Measurements from ENCODE around the gene PLXDC1. TPM values are rescaled to one million over a fixed set of nuclear protein-coding genes. Genes with fewer than 3 reads are reported as not detected.

Gene PLXDC1
- total RNA-seq, 1 experiment from 2014 or later, result 2.0 TPM

DNA sequence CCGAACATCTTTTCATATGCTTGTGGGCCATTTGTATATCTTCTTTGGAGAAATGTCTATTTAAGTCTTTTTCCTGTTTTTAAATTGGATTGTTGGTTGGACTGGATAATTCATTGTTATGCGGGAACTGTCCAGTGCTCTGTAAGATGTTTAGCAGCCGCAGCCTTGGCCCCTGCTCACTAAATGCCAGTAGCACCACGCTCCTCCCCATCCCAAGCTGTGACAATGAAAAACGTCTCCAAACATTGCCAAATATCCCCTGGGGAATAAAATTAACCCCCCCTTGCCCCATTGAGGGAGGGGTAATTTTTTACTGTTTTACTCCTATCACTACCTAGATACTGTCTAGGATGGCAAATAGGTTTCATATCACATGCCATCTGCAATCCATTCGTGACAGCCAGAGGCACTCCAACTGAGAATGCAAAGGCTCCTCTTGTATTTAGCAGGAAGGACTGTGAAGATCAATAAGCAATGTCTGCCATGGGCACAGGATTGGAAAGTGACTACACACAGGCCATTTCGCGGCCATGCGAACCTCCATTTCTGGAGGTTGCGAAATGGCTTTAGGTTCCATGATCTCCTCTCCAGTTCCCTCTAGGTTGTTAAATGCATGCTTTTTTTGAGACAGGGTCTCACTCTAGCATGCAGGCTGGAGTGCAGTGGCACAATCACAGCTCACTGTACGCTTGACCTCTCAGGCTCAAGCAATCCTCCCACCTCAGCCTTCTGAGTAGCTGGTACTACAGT is 9.3 kb downstream of the PLXDC1 start:
- Histone ChIP-seq H3T11ph (ENCODE audit: low read length) (no peak overlapping the region), H4K8ac (replicated peaks; ENCODE audit: insufficient read length, low read depth, low read length) (no peak overlapping the region), H4K20me1 (ENCODE audit: control insufficient read depth, insufficient read depth, insufficient read length) (no peaks in the 10 kb centered on the region), H2BK5ac (ENCODE audit: insufficient read length, low read length) (no peak overlapping the region), H3K9ac (ENCODE audit: extremely low read depth, insufficient read length, low read length) (no peak overlapping the region), H3K4me2 (ENCODE audit: insufficient read depth, insufficient read length, low read length) (no peak overlapping the region), H3K4ac (ENCODE audit: low read depth, low read length) (no peak overlapping the region), H3K79me1 (ENCODE audit: insufficient read depth, low read depth, low read length, poor library complexity, severe bottlenecking) (no peaks in the 10 kb centered on the region), H3K27me3 (ENCODE audit: insufficient read depth, low read length) (no peaks in the 10 kb centered on the region), H3K56ac (ENCODE audit: insufficient read length, low read depth, low read length) (no peak overlapping the region), H3K9me3 (ENCODE audit: control insufficient read depth, low read depth, low read length) (no peaks in the 10 kb centered on the region), H2BK12ac (ENCODE audit: insufficient read length, low read depth, low read length) (no peak overlapping the region), H3K27ac (ENCODE audit: insufficient read length, low read depth, low read length) (no peak overlapping the region), H3K79me2 (ENCODE audit: insufficient read depth, low read length) (no peaks in the 10 kb centered on the region), H2BK15ac (ENCODE audit: low read depth, low read length) (no peak overlapping the region), H3K23ac (ENCODE audit: insufficient read length, low read depth, low read length) (no peak overlapping the region), H2AFZ (ENCODE audit: low read length) (no peak overlapping the region), H2BK20ac (ENCODE audit: low read depth, low read length, poor library complexity, severe bottlenecking) (no peak overlapping the region), H3K14ac (ENCODE audit: insufficient read depth, low read length) (no peak overlapping the region), H2AK5ac (ENCODE audit: insufficient read length, low read length) (no peak overlapping the region), H4K91ac (ENCODE audit: insufficient read length, low read depth, low read length) (no peak overlapping the region), H3K23me2 (ENCODE audit: insufficient read length, low read depth, low read length, poor library complexity, severe bottlenecking) (no peaks in the 10 kb centered on the region), H3K18ac (ENCODE audit: insufficient read length, low read depth, low read length) (no peak overlapping the region), H2BK120ac (ENCODE audit: low read depth, low read length, poor library complexity, severe bottlenecking) (no peak overlapping the region), H3K4me1 (ENCODE audit: insufficient read depth, low read length) (no peaks in the 10 kb centered on the region), H4K5ac (ENCODE audit: insufficient read length, low read depth, low read length) (no peak overlapping the region)
- no CpG with 5 or more reads among the region's 11 CpGs for WGBS (ENCODE audit: extremely low coverage, insufficient read length, low lambda C conversion rate)
- H3K4me1 Mint-ChIP-seq, result peaks cover 0 to 1% of the 10 kb centered on the region in 2 experiments; a peak in 2 of 4 replicates
- H3K27ac Mint-ChIP-seq, result no peak overlapping the region
- no peaks in the 10 kb centered on the region; a peak in 1 of 5 replicates for H3K9me3 Mint-ChIP-seq
- no peak for TF ChIP-seq CTCF (conservative IDR thresholded peaks at IDR 0.05)
- DNase-seq, result no peak
- no peak overlapping the region for H3K4me3 Mint-ChIP-seq
- H3K27me3 Mint-ChIP-seq (ENCODE audit: low read depth), result peaks cover 5% of the 10 kb centered on the region
- H3K36me3 Mint-ChIP-seq (ENCODE audit: insufficient read depth in 1 of 3, low read depth in 3 of 3), result no peaks in the 10 kb centered on the region
